Measurements from ENCODE around the gene CRYBG3.

The CRYBG3 gene

DNA sequence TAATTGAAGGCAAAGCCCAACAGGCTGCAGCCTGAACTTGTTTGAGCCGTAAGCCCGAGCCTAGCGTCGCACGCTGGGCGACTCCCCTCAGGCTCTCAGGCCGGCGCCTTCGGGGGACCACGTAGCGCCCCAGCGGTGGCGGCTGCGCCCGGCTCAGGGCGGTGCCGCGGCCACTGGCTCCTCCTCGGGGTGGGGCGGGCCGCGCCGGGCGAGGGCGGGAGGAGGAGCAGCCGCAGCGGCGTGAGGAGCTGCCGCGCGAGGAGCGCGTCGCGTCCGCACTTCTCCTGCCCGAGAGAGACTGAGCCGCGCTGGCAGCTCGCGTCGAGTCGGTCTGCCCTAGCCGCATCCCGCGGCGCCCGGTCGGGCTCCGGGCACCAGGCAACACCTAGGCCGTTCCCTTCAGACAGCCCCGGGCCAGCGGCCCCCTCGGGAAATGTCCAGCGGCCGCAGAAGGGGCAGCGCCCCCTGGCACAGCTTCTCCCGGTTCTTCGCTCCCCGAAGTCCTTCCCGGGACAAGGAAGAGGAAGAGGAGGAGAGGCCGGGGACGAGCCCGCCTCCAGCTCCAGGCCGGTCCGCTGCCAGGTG lies at the start of gene CRYBG3:
Gene CRYBG3 (plus strand): TSS at position 238 of the 585 bp plus-strand sequence. CDS start 196 bp downstream, at position 434.
- peaks cover 36% of the 10 kb centered on the region for H3K27me3 Mint-ChIP-seq (ENCODE audit: low read depth)

DNA sequence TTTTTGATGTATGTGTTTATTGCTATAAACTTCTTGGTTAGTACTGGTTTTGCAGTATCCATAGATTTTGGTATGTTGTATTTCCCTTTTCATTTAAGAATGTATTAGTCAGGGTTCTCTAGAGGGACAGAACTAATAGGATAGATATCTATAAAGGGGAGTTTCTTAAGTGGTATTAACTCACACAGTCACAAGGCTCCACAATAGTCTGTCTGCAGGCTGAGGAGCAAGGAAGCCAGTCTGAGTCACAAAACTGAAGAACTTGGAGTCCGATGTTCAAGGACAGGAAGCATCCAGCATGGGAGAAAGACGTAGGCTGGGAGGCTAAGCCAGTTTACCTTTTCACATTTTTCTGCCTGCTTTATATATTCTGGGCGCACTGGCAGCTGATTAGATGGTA lies 48.9 kb upstream of the CRYBG3 start:
- H3K9me3 Mint-ChIP-seq = peaks cover 3% of the 10 kb centered on the region
- no peak overlapping the region for H3K27ac Mint-ChIP-seq
- H3K36me3 Mint-ChIP-seq (ENCODE audit: low read depth) = peaks cover 7% of the 10 kb centered on the region
- H3K27me3 Mint-ChIP-seq (ENCODE audit: low read depth) = no peaks in the 10 kb centered on the region
- no peaks in the 10 kb centered on the region for H3K4me1 Mint-ChIP-seq (ENCODE audit: low read depth)
- no peak for DNase-seq (ENCODE audit: low spot score)
- no peak overlapping the region for H3K4me3 Mint-ChIP-seq

More for the DNA sequence above, at the start of gene CRYBG3:
- Mint-ChIP-seq H3K4me3 (peak within 1 kb of the TSS; percentile 99), H3K4me1 (ENCODE audit: low read depth) (peaks cover 25% of the 10 kb centered on the region), H3K36me3 (ENCODE audit: low read depth) (peaks cover 1% of the 10 kb centered on the region), H3K9me3 (no peaks in the 10 kb centered on the region), H3K27ac (peak within 1 kb of the TSS; percentile 94)
- DNase-seq (ENCODE audit: low spot score) = peak; percentile 88

DNA sequence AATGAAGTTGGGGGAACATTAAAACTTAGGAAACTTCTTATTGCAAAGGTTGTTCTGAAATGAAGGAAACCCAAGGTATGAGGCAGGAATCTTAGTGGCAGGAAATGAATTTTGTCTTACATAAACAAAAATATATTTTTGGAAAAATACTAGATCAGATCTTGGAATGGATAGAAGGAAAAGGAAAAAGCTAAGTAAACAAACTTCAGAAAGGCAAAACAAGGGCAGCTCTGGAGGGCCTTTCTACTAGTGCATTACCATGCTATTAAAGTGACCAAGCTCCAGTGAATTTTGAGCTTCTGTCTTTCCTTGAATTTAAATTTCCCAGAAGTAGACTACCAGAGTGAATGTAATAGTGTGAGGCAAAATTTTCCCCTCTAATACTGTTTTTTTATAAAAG lies 43.7 kb upstream of the CRYBG3 start:
- H3K27ac Mint-ChIP-seq = no peak overlapping the region
- no peak overlapping the region for H3K4me3 Mint-ChIP-seq
- no peaks in the 10 kb centered on the region for H3K4me1 Mint-ChIP-seq (ENCODE audit: low read depth)
- H3K36me3 Mint-ChIP-seq (ENCODE audit: low read depth) = peaks cover 1% of the 10 kb centered on the region
- no peaks in the 10 kb centered on the region for H3K27me3 Mint-ChIP-seq (ENCODE audit: low read depth)
- no peaks in the 10 kb centered on the region for H3K9me3 Mint-ChIP-seq
- DNase-seq (ENCODE audit: low spot score) = no peak

DNA sequence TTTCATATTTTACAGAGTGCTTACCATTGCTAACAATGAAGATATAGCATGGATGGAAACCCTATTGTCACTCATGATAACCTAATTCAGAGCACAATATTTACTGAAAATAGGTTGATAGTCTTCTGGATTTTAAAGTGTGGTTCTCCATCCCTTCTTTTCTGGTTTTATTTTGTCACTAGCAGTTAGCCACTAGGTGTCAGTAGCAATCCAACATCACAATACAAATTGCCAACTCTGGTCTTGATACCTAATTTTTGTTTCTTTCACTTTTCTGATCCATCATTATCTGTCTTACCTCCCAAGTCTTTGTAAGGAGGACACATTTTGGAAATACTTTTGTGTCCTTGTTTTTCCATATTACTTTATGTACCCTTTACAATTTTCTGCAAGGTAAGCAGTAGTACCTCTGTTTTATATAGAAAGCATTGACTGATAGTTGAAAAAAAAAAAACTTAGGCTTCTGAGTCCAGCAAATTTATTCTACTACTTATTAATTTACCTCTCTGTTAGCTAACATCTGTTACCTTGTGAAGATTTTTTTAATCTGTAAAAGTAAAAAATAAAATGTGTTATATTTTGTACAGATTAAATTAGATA lies 28.3 kb upstream of the CRYBG3 start:
- no peak for DNase-seq (ENCODE audit: low spot score)
- Mint-ChIP-seq H3K4me1 (ENCODE audit: low read depth) (peaks cover 1% of the 10 kb centered on the region), H3K27ac (no peak overlapping the region), H3K9me3 (no peaks in the 10 kb centered on the region), H3K27me3 (ENCODE audit: low read depth) (no peaks in the 10 kb centered on the region), H3K4me3 (no peak overlapping the region), H3K36me3 (ENCODE audit: low read depth) (no peaks in the 10 kb centered on the region)

DNA sequence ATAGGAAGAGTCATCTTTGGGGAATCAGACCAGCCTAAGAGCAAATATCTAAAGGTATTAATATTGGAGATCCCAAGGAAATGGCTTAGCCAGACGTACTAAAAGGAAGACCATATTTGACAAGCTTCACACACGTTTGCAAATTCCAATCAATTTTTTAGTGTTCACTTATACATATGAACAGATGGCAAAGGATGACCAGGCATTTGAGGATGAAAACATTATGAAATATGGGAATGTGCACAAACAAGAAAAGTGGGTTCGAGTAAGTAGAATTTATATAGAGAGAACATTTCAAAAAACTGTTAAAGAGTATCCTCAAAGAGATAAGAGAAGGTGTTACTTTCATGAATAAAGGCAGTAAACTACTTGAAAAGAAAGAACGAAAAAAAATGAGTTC lies 25.9 kb upstream of the CRYBG3 start:
- peaks cover 1% of the 10 kb centered on the region for H3K4me1 Mint-ChIP-seq (ENCODE audit: low read depth)
- H3K9me3 Mint-ChIP-seq = no peaks in the 10 kb centered on the region
- no peak overlapping the region for H3K4me3 Mint-ChIP-seq
- H3K27me3 Mint-ChIP-seq (ENCODE audit: low read depth) = no peaks in the 10 kb centered on the region
- no peak overlapping the region for H3K27ac Mint-ChIP-seq
- no peak for DNase-seq (ENCODE audit: low spot score)
- no peaks in the 10 kb centered on the region for H3K36me3 Mint-ChIP-seq (ENCODE audit: low read depth)

DNA sequence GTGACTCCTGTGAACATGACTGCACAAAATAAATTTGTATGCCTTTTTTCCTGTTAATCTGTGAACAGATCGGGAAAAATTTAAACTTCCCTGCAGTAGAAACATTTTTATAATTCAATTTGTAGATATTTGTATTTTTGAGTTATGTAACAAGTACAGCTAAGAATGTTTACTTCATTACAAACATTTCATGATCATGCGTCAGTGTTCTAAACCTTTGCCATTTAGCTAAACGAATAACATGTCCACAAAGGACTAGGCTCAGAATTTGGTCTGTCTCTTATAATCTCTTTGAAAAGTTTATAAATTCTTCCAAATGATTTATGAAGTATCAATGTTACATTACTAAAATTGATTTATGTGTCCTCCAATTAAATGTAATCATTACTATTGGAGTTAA lies 17.3 kb upstream of the CRYBG3 start:
- Mint-ChIP-seq H3K27me3 (ENCODE audit: low read depth) (peaks cover 14% of the 10 kb centered on the region), H3K36me3 (ENCODE audit: low read depth) (no peaks in the 10 kb centered on the region), H3K4me3 (no peak overlapping the region), H3K27ac (no peak overlapping the region), H3K9me3 (no peaks in the 10 kb centered on the region), H3K4me1 (ENCODE audit: low read depth) (no peaks in the 10 kb centered on the region)
- DNase-seq (ENCODE audit: low spot score) = no peak

DNA sequence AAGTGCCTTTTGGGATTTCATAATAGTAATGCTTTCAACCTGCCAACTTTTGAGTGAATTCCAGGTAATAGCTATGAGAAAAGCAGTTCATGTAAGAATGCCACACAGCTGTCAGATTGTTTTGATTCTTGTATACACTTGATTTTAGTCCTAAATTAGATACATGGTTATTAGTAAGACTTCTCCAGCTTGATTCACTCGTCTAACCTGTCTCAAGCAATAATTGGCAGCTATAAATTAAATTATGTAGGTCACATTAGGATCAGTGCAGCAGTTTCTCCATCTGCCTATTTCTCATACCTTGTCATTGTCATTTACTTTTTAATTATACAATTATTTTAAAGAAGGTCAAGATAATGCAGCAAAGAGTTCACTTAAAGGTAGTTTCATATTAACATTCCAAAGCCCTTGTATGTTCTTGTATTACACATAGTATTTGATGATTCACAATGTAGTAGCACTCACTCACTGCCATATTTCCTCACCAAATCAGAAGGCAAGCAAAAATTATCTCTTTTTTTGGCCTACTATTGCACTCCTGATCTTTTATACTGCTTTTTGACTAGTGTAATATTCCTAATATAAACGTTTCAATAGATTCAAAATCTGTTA lies 10.9 kb upstream of the CRYBG3 start:
- no peak overlapping the region for H3K27ac Mint-ChIP-seq
- no peaks in the 10 kb centered on the region for H3K9me3 Mint-ChIP-seq
- peaks cover 18% of the 10 kb centered on the region for H3K27me3 Mint-ChIP-seq (ENCODE audit: low read depth)
- DNase-seq (ENCODE audit: low spot score) = no peak
- peaks cover 9% of the 10 kb centered on the region for H3K4me1 Mint-ChIP-seq (ENCODE audit: low read depth)
- H3K36me3 Mint-ChIP-seq (ENCODE audit: low read depth) = no peaks in the 10 kb centered on the region
- H3K4me3 Mint-ChIP-seq = no peak overlapping the region

DNA sequence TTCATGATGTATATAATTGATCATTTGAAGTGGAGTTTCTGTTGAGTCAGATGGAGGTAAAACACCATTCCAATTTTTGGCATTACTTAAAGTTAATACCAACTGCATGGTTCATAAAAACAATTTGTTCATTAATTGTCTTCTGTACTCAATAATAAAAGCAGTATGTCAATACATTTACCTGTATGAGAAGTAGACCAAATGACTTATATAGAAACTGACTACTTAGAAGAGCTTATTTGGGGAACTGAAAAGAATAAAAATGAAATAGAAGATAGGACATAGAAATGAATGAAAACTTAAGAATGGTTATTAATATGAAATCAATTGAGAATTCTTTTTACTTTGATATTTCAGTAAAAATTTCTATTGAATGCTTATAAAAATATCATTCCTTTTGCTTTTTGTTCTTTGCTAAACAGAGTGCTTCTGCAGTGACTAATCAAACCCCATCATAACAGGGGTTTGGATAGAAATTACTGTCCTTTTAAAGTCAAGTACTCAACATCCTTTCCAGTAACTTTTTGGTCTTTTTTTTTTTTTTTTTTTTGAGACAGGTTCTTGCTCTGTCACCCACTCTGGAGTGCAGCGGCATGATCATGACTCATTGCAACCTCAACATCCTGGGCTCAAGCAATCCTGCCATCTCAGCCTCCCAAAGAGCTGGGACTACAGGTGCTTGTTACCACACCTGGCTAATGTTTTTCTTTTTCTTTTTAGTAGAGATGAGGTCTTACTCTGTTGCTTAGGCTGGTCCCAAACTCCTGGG lies 6.5 kb upstream of the CRYBG3 start:
- peaks cover 8% of the 10 kb centered on the region for H3K27me3 Mint-ChIP-seq (ENCODE audit: low read depth)
- no peak overlapping the region for H3K4me3 Mint-ChIP-seq
- H3K4me1 Mint-ChIP-seq (ENCODE audit: low read depth) = peaks cover 12% of the 10 kb centered on the region
- peak; percentile 34 for DNase-seq (ENCODE audit: low spot score)
- no peak overlapping the region for H3K27ac Mint-ChIP-seq
- no peaks in the 10 kb centered on the region for H3K36me3 Mint-ChIP-seq (ENCODE audit: low read depth)
- no peaks in the 10 kb centered on the region for H3K9me3 Mint-ChIP-seq

DNA sequence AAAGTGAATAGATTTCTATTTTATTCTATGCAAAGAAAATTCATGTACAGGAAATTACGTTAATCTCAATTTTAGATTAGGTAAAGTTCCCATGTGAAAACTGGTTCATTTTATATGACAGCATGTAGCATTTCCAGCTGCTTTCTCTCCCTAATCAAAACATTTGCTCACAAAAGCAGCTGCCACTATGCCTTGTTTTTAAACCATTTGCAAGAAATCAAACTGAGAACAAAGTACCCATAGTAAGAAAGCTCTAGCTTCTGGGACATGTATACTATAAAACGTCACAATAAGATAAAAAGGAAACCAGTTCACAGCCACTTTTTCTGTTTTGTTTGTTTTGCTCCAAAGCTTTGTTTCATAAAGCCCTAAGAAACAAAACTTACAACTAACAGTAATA lies 5.0 kb upstream of the CRYBG3 start:
- Mint-ChIP-seq H3K4me3 (no peak overlapping the region), H3K27ac (no peak overlapping the region), H3K27me3 (ENCODE audit: low read depth) (peaks cover 8% of the 10 kb centered on the region), H3K36me3 (ENCODE audit: low read depth) (no peaks in the 10 kb centered on the region), H3K9me3 (no peaks in the 10 kb centered on the region), H3K4me1 (ENCODE audit: low read depth) (peaks cover 22% of the 10 kb centered on the region)
- no peak for DNase-seq (ENCODE audit: low spot score)

DNA sequence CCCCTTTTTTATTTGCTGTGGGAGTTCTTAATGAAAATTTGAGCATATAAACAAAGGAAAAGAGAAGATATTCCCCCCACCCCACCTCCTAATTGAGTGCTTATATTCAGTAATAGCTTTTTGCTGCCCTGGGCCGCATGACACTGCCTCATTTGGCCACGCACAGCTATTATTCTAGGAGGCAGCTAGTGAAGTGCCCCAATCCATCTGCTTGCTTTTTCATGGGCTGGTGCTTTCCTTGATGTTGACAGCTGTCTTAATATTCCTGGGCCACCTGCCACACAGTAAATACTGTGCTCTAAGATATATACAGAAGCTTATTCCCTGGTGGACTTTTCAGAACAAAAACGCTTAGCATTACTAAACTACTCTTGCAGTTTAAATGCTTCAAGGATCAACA lies 3.8 kb upstream of the CRYBG3 start:
- no peak overlapping the region for H3K27ac Mint-ChIP-seq

DNA sequence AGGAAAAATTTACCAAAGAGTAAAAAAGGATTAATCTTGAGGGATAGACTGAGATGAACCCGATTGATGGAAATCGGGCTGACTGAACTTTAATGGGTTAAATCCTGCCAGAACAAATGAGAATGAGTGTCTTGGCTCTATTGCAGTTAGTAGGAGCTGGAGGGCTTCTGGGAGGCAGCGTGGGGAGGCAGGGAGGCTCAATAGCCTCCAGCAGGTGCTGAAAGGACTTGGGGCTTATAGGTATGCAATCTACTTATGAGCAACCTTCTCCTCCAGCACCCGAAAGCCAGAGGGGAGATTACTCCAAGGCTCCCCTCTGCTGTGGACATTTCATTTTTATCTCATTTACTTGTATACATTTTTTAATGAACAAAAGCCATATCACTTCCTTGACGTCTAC lies 1.0 kb upstream of the CRYBG3 start:
- H3K27ac Mint-ChIP-seq = peak overlapping the region; percentile 63
- H3K4me1 Mint-ChIP-seq (ENCODE audit: low read depth) = peaks cover 29% of the 10 kb centered on the region
- H3K9me3 Mint-ChIP-seq = no peaks in the 10 kb centered on the region
- peaks cover 1% of the 10 kb centered on the region for H3K36me3 Mint-ChIP-seq (ENCODE audit: low read depth)
- H3K4me3 Mint-ChIP-seq = peak overlapping the region; percentile 99
- peaks cover 36% of the 10 kb centered on the region for H3K27me3 Mint-ChIP-seq (ENCODE audit: low read depth)
- no peak for DNase-seq (ENCODE audit: low spot score)

More for the DNA sequence above, 3.8 kb upstream of the CRYBG3 start:
- no peaks in the 10 kb centered on the region for H3K36me3 Mint-ChIP-seq (ENCODE audit: low read depth)
- H3K27me3 Mint-ChIP-seq (ENCODE audit: low read depth) = peaks cover 15% of the 10 kb centered on the region
- H3K4me3 Mint-ChIP-seq = no peak overlapping the region
- DNase-seq (ENCODE audit: low spot score) = no peak
- H3K9me3 Mint-ChIP-seq = no peaks in the 10 kb centered on the region
- peaks cover 27% of the 10 kb centered on the region for H3K4me1 Mint-ChIP-seq (ENCODE audit: low read depth)

DNA sequence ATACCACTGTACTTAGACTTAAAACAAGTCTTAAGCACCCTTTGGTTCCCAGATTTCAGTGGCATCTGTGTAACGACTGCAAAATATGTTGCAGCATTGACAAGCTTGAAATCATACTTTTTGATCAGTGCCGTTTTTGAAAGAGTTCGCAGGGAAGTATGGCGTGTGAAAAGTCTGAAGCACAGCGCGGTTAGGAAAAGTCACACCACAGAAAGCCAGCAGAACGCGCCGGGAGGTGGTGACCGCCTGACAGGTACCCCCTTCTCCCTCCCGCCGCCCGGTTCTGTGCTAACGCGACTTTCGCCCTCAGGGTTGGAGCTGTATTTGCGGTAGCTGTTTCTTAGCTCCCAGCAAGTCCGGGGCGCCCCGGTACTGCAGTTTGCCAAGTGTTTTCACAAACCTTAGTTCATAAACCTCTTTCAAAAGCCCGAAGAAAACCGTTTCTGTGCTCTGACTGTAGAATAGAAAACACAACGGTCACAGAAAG lies 481 bp upstream of the CRYBG3 start:
- H3K4me1 Mint-ChIP-seq (ENCODE audit: low read depth) = peaks cover 25% of the 10 kb centered on the region
- H3K27me3 Mint-ChIP-seq (ENCODE audit: low read depth) = peaks cover 36% of the 10 kb centered on the region
- peak overlapping the region; percentile 63 for H3K27ac Mint-ChIP-seq
- DNase-seq (ENCODE audit: low spot score) = no peak
- no peaks in the 10 kb centered on the region for H3K9me3 Mint-ChIP-seq
- peak overlapping the region; percentile 99 for H3K4me3 Mint-ChIP-seq
- peaks cover 1% of the 10 kb centered on the region for H3K36me3 Mint-ChIP-seq (ENCODE audit: low read depth)

DNA sequence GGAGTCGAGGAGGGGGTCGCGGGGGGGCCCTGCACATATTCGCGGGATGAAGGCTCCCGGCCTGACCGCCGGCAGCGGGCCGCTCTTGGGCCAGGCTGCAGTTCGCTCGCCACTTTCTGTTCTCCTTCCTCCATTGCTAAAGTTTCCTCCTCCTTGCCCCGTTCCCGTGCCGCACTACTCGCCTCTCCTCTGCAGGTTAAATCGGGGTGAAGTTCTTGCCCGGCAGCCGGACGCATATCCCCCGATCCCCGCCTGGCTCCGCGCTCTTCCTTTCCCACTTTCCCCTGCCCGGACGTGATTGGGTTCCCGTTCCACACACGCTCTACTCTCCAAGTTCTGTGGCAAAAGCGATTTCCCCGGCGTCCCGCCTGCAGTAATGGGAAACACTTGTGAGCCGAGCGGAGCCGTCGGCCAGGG lies 556 bp downstream of the CRYBG3 start:
- DNase-seq (ENCODE audit: low spot score) = no peak
- peaks cover 36% of the 10 kb centered on the region for H3K27me3 Mint-ChIP-seq (ENCODE audit: low read depth)
- peak overlapping the region; percentile 99 for H3K4me3 Mint-ChIP-seq
- peaks cover 1% of the 10 kb centered on the region for H3K36me3 Mint-ChIP-seq (ENCODE audit: low read depth)
- H3K4me1 Mint-ChIP-seq (ENCODE audit: low read depth) = peaks cover 25% of the 10 kb centered on the region
- H3K9me3 Mint-ChIP-seq = no peaks in the 10 kb centered on the region
- H3K27ac Mint-ChIP-seq = peak overlapping the region; percentile 94
